Astrocyte of the spinal cord (primary cell): Measurements from ENCODE around the gene COG5.

ENCODE experiments used
- DNase-seq: peaks from one replicate; pipeline ENCODE4 v3.0.0; 2011; ENCODE audit warnings: low read depth, low spot score
- H3K4me3 ChIP-seq: 2 replicates; pipeline ENCODE4 v1.5.1; 2011; ENCODE audit warnings: low read depth, mild to moderate bottlenecking, low read length, moderate library complexity
- in situ Hi-C: cut with HindIII; loops from 2 replicates; pipeline ENCODE4 v1.10.0; 2017; ENCODE audit warnings: low sequenced_read_pairs
- TF ChIP-seq, protein P1 (sequence below): IDR thresholded peaks from 2 replicates; pipeline ENCODE4 v1.5.1; 2012; ENCODE audit warnings: low read depth, mild to moderate bottlenecking, low read length, inconsistent platforms

The COG5 gene

DNA sequence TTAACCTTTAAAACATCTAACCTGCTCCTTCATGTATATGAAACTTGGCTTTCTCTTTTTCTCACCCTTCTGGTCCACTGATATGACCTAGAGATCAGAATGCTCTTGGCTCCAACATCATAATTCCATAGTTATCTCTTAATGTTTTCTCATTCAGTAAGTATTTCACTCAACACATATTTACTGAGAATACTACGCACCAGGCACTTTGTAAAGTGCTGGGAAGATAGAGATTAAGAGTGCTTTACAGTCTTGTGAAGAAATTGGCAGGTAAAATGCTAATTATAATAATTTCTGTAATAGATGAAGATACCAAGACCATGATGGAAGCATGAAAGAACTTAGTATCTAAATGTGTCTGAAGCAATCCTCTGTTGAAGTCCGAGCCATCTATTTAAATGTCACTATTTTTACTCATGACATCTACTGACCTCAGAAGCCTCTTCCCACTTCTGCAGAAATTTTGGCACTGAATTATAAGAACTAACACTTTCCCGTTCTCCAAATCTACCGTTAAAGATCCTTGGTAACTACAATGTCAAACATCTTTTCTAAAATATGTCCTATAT is 278.7 kb downstream of the COG5 start:
- in situ Hi-C loops = no loop called here
- no peak overlapping the region for H3K4me3 ChIP-seq
- no peak for DNase-seq
- TF ChIP-seq, protein P1, sequence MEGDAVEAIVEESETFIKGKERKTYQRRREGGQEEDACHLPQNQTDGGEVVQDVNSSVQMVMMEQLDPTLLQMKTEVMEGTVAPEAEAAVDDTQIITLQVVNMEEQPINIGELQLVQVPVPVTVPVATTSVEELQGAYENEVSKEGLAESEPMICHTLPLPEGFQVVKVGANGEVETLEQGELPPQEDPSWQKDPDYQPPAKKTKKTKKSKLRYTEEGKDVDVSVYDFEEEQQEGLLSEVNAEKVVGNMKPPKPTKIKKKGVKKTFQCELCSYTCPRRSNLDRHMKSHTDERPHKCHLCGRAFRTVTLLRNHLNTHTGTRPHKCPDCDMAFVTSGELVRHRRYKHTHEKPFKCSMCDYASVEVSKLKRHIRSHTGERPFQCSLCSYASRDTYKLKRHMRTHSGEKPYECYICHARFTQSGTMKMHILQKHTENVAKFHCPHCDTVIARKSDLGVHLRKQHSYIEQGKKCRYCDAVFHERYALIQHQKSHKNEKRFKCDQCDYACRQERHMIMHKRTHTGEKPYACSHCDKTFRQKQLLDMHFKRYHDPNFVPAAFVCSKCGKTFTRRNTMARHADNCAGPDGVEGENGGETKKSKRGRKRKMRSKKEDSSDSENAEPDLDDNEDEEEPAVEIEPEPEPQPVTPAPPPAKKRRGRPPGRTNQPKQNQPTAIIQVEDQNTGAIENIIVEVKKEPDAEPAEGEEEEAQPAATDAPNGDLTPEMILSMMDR = no peak

DNA sequence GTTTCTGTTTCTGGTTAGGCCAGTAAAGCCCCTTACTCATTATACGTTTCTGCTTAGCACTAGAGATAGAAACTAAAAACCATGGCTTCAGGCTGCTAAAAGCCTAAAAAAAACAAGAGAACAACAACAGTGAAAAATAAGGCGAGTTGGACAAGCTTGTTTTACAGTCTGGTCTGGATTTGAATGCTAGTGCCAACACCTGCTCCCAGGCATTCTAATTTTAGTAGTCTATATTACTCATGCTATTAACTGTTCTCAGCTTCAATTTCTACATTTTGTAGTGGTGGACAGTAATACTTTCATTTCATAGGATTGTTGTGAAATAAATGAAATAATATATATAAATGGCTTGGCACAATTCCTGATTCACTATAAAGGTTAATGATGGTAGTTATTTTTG is 286.4 kb downstream of the COG5 start:
- in situ Hi-C loops = no loop called here
- TF ChIP-seq, protein P1 = no peak
- DNase-seq = no peak
- H3K4me3 ChIP-seq = no peak overlapping the region

DNA sequence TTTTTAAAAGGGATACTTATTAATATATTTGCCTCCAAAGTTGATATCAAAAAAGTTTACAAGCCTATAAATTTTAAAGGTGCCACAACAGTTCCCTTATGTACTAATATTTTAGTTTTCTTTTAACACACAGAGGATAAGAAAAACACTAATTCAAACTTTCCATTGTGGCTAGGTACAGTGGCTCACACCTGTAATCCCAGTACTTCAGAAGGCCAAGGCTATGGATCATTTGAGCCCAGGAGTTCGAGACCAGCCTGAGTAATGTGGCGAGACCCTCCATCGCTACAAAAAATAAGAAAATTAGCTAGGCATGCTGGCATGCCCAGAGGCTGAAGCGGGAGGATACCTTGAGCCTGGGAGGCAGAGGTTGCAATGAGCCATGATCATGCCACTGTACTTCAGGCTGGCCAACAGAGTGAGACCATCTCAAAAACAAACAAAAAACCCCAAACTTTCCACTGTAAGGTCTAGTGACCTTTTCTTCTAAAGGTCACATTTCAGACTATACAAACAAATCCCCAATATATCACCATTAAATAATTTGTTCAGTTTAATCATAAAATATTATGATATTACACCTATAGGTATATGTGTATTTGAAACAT is 287.4 kb downstream of the COG5 start:
- DNase-seq = no peak
- no peak overlapping the region for H3K4me3 ChIP-seq
- TF ChIP-seq, protein P1 = no peak
- in situ Hi-C loops = no loop called here

DNA sequence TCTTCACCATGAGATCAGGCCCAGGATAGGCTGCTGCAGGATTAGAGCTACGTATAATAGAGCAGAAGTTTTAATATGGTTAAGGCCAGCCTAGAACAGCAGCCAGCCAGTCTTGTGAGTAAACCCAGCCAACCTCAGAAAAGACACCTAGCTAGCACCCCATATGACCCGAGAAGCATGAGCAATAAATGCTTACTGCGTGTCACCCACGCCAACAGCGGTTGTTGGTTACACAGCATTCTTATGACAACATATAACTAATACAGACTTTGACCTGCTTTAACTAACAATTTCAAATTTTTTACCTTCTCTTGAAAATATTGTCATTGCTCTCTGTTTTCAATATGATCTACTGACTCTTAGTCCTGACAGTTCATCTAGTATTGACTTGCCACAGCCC is 289.2 kb downstream of the COG5 start:
- in situ Hi-C loops = no loop called here
- TF ChIP-seq, protein P1 = no peak
- no peak overlapping the region for H3K4me3 ChIP-seq
- DNase-seq = no peak

DNA sequence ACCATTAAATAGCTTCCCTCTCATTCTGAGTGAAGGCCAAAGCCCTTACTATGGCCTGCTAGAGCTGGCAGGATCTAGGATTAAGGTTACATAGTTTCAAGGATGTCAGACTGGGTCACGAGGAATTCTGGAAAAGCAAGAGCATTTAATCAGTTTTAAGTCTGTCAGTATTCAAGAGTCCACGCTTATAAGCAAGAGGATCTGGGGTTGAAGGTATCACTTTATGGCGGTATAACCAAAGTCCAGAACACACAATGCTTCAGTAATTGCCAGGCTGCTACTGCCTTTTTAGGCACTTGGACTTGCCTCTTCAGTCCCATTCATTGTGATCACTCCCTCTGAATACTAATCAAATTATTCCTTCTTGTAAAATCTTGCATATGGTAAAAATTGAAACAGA is 293.9 kb downstream of the COG5 start:
- in situ Hi-C loops = no loop called here
- no peak for DNase-seq
- TF ChIP-seq, protein P1 = no peak
- no peak overlapping the region for H3K4me3 ChIP-seq

DNA sequence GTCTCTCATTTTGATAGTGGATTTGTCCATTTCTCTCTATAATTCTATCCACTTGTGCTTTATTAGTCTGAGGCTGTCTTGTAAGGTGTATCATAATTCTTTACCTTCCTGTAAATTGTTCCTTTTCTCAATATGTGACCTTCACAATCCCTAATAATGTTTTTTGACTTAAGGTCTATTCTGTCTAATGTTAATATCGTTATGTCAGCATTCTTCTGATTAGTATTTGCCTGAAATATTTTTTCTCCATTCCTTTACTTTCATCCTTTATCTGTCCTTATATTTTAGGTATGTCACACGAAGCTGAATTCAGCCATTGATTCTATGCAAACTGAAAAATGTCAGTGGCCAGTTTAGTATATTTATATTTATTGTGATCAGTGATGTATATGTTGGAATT is 295.1 kb downstream of the COG5 start:
- H3K4me3 ChIP-seq = no peak overlapping the region
- no peak for DNase-seq
- TF ChIP-seq, protein P1 = no peak
- in situ Hi-C loops = no loop called here
